KOPT-K1 (cell line): ENCODE measurements around the gene CLCN6.
"Not testable (repeated sequence)": the region's sequence is repeated elsewhere in the genome, so short reads cannot be mapped to it uniquely, and the experiment has no call there.

Source experiments
- H3K27ac ChIP-seq: fragments of 200-600 bp; sonication (generic); 2 replicates; pipeline ENCODE4 v1.5.1; 2016; ENCODE audit warnings: antibody characterized with exemption, mild to moderate bottlenecking, low read depth, low read length; ENCODE audit not compliant: poor library complexity, severe bottlenecking
- H3K36me3 ChIP-seq: fragments of 200-600 bp; sonication (generic); 2 replicates; pipeline ENCODE4 v1.5.1; 2017; ENCODE audit warnings: antibody characterized with exemption, mild to moderate bottlenecking, low read length, moderate library complexity; ENCODE audit not compliant: insufficient read depth
- H3K9me3 ChIP-seq: fragments of 200-600 bp; sonication (generic); 2 replicates; pipeline ENCODE4 v1.5.1; 2017; ENCODE audit warnings: antibody characterized with exemption, low read length, mild to moderate bottlenecking; ENCODE audit not compliant: insufficient read depth, poor library complexity, severe bottlenecking

The CLCN6 gene

DNA sequence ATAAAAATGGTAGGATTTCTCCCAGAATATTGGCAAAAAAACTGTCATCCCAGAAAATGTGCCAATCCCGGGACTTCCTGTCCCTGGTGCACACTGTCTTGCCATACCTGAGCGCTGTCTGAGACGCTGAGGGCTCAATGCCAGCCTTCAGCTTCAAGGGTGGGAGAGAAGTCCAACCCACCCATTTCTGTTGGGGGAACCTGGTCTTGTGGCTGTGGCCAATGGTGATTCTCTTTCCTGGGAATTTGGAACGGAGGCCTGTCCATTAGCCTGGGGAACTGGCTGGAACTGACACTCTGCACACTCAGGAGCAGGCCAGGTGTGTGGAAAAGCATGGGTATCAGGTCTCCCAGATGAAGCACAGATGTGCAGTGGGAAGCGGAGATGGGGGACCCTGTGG, 6.9 kb upstream of the CLCN6 start:
- no peaks in the 10 kb centered on the region for H3K9me3 ChIP-seq
- H3K36me3 ChIP-seq: peaks cover 69% of the 10 kb centered on the region
- H3K27ac ChIP-seq: no peak overlapping the region

DNA sequence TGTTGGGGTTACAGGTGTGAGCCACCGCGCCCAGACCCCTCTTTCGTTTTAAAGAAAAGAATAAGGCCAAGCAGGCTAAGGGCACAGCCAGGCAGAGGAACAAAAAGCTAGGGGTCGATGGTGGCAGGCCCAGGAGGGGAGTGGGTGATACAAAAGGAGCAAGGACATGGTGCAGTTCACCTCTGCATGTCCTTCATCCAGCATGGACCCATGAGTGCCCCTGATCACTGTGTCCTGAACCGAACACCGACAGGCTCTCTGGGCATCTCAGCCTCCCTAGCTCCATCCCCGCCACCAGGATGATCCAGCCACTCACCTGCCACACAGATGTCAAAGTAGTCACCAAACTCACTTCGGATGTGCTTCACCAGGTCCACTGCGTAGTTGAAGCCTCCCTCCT, 6.1 kb upstream of the CLCN6 start:
- no peak overlapping the region for H3K27ac ChIP-seq
- H3K36me3 ChIP-seq: peaks cover 61% of the 10 kb centered on the region

DNA sequence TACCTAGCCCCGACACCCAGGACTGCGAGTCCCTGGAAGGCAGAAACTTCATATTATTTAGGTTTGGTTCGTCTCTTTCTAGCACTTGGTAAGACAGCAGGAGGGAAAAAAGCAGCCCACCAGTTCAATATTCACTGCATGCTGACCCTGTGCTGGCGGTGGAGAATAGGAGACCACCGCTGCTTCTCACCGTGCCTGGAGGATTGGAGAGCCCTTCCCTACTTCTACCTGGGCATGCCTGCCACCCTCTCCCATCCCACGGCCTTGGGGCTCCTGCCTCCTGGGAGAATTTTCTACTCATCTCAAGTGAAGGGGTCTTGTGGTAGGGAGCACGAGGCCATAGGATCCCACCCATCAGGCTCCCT, 5.6 kb upstream of the CLCN6 start:
- Histone ChIP-seq H3K36me3 (peaks cover 57% of the 10 kb centered on the region), H3K9me3 (no peaks in the 10 kb centered on the region), H3K27ac (no peak overlapping the region)

More for the DNA sequence above, 6.1 kb upstream of the CLCN6 start:
- H3K9me3 ChIP-seq: no peaks in the 10 kb centered on the region

DNA sequence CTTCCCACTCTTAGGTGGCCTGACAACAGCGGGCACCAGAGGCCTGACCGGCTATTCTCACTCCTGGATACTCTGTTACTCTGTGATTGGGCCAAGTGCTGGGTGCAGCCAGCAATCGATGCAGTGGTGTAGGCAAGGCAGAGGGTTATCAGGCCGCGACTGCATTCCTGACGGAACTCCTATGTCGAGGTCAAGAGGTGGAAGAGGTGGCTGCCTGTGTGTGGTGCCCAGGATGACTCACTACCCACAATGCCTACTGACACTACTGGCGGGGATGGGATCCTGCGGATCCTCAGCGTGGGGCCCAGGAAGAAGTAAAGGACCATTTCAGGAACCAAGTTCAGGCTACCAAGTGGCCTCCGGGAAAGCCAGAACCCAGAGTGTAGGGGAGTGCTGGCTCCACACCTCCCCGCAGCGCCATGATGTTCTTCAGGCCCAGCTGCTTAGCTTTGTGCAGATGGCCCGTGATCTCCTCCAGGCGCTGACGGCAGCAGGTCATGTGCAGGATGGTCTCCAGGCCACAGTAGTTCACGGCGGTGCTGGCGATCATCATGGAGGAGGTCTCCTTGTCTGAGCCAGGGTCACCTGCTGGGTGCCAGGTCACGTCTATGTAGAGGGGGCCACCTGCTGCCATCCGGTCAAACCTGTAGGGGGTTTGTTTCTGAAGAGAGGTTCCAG, 5.1 kb upstream of the CLCN6 start:
- H3K27ac ChIP-seq: no peak overlapping the region
- no peaks in the 10 kb centered on the region for H3K9me3 ChIP-seq
- peaks cover 51% of the 10 kb centered on the region for H3K36me3 ChIP-seq

DNA sequence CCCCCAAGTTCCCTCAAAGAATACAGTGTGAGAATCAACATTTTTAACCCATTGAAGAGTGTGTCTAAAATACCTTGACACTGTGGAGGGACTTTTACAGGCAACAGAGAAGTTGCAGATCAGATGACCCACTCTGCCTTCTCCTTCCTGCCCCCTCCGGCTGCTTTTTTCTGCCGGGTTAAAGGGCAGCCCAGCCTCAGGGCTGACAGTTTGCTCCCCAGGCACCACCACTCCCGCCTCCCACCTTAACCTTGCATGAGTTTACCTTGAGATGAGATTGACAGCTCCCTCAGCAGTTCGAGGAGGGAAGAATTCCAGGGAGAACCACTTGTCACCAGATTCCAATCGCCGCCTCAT, 3.4 kb upstream of the CLCN6 start:
- Histone ChIP-seq H3K36me3 (peaks cover 51% of the 10 kb centered on the region), H3K9me3 (no peaks in the 10 kb centered on the region), H3K27ac (no peak overlapping the region)

DNA sequence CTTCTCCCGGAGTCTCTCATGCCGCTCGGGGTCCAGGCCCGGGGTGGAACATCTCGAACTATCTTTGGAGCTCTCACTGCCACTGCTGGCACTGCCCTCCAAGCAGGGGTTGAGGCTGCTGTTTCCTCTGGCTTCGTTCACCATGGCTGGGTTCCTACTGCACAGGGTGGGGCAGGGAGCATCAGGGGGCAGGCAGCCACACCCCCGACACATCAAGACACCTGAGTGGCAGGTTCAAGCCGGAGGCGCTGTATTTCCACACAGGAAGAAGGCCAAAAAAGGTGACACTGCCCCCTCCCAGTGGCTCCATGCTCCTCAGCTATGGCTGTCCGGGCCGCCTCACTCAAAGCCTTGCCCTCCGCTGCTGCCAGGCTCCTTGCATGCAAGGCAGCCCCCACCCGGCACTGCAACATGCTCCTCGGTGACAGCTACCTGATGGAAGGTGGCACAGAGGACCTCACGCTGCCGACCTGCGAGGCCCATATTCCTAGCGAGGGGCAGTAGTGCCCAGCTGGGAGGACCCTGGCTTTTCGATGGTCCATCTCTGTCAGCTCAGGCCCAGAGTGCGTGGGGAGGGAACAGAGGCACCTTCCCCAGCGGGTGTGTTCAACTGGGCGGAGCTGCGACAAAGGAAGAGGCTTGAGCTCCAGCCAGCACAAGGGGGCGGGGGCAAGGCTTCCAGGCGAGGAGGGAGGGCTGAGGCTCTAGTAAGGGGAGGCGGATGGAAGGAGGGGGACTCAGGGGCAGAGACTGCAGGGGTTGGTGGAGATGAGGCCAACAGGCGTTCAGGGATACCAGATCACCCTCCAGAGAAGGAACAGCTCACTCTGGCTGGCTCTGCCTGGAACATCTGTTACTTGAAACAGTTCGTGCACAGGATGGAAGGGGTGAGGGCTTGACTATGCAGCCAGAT, 2.8 kb upstream of the CLCN6 start:
- Histone ChIP-seq H3K27ac (peak overlapping the region; percentile 36), H3K36me3 (peaks cover 58% of the 10 kb centered on the region), H3K9me3 (no peaks in the 10 kb centered on the region)

DNA sequence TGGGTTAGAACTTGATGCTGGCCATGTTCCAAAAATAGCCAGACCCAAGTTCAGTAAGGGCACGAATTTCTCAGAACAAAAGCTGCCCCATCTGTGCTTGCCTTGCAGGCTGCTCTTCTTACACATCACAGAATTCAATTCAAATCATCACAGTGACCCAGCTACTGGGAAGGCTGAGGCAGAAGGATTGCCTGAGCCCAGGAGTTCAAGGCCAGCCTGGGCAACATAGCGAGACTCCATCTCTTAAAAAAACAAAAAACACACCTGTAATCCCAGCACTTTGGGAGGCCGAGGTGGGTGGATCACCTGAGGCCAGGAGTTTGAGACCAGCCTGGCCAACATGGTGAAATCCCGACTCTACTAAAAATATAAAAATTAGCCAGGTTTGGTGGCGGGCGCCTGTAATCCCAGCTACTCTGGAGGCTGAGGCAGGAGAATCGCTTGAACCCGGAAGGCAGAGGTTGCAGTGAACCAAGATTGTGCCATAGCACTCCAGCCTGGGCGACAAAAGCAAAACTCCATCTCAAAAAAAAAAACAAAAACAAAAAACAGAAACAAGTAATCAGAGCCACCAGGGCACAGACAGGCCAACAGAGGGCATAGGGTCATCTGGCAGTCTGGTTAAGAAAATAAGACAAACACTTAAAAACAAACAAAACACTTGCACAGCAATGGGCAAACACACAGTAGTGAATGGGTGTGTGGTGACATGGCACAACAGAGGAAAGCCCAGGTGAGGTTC, 1.9 kb upstream of the CLCN6 start:
- peak overlapping the region; percentile 84 for H3K27ac ChIP-seq

DNA sequence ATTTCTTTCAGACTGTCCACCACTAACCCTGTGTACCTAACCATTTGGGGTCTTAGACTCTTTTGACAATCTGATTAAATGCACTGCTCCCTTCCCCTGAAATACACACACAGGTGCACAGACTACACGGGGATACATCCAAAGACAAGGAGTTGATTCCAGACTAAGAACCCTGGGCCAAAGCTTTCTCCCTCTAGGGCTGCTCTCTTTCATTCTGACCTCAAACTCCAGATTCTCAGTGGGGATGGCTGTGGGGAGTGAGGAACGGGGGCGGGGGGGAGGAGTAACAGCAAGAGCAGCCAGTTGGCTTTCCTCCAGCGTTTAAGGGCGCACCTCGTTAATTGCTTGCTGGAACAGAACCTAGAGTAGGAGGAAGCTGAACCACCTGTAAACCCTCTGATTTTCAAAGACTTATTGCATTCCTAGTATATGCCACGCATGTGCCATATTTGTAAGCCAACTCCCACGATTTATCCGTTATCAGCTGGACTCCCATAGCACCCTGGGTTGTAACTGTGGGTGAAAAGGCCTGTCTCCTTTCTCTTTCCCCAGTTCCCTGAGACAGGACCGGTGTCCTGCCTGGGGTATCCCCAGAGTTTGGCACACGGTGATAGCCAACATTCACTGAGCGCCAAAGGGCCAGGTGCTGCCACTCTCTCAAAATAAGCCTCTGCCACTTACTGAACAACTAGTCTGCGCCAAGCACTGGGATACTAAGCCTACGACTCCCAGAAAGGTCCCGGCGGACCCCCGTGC, 1.1 kb upstream of the CLCN6 start:
- Histone ChIP-seq H3K9me3 (no peaks in the 10 kb centered on the region), H3K36me3 (peaks cover 58% of the 10 kb centered on the region), H3K27ac (peak overlapping the region; percentile 84)

More for the DNA sequence above, 1.9 kb upstream of the CLCN6 start:
- H3K9me3 ChIP-seq: not testable (repeated sequence)
- H3K36me3 ChIP-seq: peaks cover 58% of the 10 kb centered on the region

DNA sequence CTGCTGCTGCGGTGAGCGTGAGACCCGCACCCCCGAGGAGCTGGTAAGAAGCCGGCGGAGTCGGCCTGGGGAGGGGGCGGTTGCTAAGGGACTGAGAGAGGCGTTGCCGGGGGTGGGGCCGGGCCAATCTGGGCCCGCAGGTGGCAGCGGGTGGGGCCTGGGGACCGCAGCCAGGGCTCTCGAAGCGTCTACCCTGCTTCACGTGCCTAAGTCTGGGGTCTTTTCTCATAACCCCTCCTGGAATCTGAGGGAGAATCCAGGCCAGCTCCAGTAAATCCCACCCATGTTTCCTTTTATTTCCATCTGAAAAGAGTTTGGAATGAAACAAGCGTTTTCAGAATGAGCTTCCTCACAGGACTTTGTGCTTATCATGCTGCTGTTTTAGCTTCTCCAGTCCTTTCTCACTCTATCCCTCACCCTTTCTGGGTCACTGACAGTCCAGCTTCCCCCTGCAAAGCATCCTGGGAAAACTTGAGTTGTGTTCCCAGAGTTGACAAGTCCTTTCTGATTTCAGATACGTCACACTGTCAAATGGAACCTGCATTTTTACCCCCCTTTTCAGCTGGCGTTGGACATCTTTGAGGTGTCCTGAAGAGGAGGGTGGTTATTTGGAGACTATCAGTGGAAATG, 431 bp downstream of the CLCN6 start:
- Histone ChIP-seq H3K27ac (peak overlapping the region; percentile 84), H3K9me3 (no peaks in the 10 kb centered on the region), H3K36me3 (peaks cover 58% of the 10 kb centered on the region)

DNA sequence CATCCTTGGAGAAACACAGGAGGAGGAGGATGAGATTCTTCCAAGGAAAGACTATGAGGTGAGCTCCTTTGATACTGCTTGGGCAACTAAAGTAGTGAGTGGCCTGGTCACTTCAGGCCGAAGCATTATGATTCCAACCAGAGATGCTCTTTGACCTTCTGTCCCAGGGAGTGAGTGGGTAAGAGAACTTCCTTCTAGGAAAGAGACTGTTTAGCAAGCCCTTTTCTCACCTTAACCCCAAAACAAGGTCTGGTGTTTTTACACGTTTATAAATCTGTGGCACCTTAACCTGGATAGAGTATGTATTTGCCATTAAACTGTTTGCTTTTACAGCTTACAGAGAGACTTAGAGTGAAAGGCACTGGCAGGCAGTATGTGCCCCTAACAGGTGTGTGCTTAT, 1.1 kb downstream of the CLCN6 start:
- H3K9me3 ChIP-seq: no peaks in the 10 kb centered on the region
- H3K27ac ChIP-seq: peak overlapping the region; percentile 84
- peaks cover 58% of the 10 kb centered on the region for H3K36me3 ChIP-seq

DNA sequence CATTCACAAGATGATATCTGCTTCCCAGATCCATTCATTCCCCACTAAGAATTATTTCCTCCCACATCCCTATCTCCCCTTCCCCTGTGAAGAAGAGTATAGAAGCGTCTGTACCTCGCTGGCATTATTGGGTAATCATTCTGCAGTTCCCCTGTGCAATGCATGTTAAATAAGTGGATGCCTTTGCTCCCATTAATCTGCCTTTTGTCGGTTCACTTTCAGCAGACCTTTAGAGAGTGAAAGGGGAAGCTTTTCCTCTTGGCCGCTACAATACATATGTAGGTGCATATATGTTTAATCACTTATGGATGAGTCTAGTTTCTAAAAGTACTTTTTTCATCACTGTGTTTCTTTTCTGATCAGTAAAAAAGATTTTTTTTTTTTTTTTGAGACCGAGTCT, 7.0 kb downstream of the CLCN6 start:
- H3K36me3 ChIP-seq: peaks cover 94% of the 10 kb centered on the region
- no peak overlapping the region for H3K27ac ChIP-seq
- no peaks in the 10 kb centered on the region for H3K9me3 ChIP-seq

DNA sequence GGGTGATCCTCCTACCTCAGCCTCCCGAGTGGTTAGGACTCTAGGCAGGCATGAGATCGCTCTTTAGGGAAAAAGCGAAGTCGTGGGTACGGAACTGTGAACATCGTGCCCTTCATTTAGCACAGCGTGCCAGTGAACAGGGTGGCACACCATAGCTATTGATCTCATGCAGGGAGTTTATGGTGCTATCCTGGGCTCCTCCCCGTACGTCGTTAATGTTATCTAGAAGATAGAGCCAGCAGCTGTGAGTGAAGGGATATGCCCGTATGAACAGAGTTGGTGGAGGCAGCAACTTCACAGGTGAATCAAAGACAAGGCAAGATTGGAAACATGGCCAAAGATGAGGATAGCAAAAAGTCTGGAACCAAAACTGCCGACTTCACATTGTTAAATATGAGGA, 11.2 kb downstream of the CLCN6 start:
- Histone ChIP-seq H3K9me3 (no peaks in the 10 kb centered on the region), H3K36me3 (peaks cover 89% of the 10 kb centered on the region)

DNA sequence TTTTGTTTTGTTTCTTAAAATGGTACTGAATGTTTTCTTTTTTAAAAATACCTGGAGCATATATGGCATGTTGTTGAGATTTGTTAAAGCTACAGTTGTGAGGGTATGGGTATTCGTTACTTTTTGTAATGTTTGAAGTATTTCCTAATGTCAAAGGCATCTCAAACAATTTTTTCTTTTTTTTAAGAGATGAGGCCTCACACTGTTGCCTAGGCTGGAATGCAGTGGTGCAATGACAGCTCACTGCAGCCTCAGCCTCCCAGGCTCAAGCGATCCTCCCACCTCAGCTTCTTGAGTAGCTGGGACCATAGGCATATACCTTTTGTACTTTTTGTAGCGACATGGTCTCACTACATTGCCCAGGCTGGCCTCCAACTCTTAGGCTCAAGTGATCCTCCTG, 16.1 kb downstream of the CLCN6 start:
- Histone ChIP-seq H3K36me3 (peaks cover 95% of the 10 kb centered on the region), H3K9me3 (no peaks in the 10 kb centered on the region), H3K27ac (no peak overlapping the region)

More for the DNA sequence above, 11.2 kb downstream of the CLCN6 start:
- no peak overlapping the region for H3K27ac ChIP-seq

DNA sequence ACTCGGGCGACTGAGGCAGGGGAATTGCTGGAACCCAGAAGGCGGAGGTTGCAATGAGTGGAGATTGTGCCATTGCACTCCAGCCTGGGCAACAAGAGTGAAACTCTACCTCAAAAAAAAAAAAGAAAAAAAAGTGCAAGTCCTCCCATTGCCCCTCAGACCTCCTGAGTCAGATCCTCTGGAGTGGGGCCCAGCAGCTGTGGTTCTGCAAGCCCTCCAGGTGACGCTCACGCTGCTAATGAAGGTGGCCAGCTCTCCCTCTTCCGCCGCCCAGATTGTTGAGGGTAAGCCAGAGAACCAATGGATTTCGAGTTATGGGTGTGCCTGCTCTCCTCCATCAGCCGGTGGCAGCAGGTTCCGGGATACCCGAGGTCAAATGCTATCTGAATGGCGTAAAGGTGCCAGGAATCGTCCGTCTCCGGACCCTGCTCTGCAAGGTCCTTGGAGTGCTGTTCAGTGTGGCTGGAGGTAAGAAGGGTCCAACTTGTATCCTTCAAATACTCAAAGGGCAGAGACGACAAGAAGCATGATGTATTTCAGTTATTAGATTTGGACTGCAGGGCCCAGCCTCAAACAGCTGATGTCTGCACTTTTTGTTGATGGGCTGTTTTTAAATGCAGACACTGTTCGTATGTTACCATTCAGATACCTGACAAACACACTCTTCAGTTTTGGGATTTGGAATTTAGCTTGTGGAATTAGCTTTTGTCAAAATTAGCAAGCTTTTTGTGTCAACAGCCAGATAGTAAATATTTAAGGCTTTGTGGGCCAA, 17.6 kb downstream of the CLCN6 start:
- Histone ChIP-seq H3K27ac (no peak overlapping the region), H3K36me3 (peaks cover 95% of the 10 kb centered on the region), H3K9me3 (no peaks in the 10 kb centered on the region)
